NCI-H128 (cell line): ENCODE results near the gene RTP3.

Experiments used
- DNase-seq: peaks from one replicate; lab custom pipeline; 2025; ENCODE audit not compliant: unreplicated experiment; lab: John Stamatoyannopoulos, UW

The RTP3 gene

GRCh38 chr3:46497556-46498265 is at the start of gene RTP3:
Gene RTP3, plus strand, starts transcription at chr3:46497976. Its CDS starts 87 bp downstream, at chr3:46498063.
- no peak for DNase-seq

GRCh38 chr3:46448721-46449120 is 49.1 kb upstream of the RTP3 start:
- no peak for DNase-seq

GRCh38 chr3:46449755-46450552 is 47.8 kb upstream of the RTP3 start:
- DNase-seq = no peak

- DNase-seq = no peak
Observed at GRCh38 chr3:46453526-46454208, 44.1 kb upstream of the RTP3 start.

GRCh38 chr3:46454209-46454595 is 43.6 kb upstream of the RTP3 start:
- no peak for DNase-seq

- no peak for DNase-seq
Observed at GRCh38 chr3:46454606-46455005, 43.2 kb upstream of the RTP3 start.

DNA sequence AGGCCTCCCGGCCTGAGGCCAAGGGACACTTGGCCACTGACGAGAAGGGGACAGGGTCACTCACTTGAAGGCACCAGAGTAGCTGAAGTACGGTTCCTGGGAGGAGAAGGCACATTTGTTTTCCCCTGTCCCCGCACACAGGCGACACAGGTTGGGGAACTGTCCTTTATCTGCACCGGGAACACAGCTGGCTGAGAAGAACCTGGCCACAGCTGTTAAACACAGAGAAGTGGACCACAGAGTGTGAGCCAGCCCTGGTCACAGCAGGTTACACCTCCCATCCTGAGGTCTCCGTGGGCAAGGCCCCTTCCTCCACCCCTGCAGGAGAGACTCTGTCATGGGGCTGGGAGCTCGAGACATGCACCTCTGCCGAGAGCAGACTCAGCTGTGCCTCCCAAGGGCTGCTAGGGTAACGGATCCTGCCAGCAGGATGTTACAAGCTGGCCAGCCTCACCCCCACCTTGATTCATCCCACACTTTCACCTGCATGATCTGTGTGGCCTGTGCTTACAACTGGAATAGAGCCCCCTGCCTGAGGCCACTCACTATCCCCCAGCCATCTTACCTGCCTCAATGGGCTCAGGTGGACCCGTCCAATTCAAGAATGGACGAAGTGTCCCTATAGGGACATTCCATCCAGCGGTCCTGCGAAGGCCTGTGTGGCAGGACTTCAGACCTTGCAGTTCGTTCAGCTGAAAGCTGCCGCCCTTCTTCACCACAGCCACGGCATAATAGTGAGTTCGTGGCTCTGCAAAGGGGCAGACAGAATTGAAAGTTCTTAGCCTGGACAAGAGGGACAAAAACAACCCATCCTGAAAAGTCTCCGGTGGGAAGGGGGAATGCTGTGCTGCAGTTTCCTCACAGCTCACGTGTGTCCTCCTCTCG is 42.3 kb upstream of the RTP3 start:
- no peak for DNase-seq

DNA sequence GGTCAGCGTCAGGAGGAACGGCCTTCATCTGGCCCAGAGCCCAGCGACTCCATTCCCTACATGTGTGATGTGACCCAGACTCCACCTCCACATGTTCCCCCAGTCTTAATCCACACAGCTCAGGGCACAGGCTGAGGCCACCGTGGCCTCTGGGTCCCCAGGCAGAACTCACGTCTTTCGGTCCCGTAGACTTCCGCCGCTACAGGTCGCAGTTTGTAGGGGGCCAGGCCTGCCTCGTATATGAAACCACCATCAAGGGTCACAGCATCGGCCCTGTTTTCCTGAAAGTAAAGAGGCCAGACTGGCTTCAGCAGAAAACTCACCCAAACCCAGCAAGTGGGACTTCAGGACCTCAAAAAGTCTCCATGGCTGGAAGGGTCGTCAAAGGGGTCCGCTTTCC is 41.7 kb upstream of the RTP3 start:
- DNase-seq = no peak

GRCh38 chr3:46460051-46460450 is 37.7 kb upstream of the RTP3 start:
- DNase-seq = no peak

GRCh38 chr3:46462111-46462510 is 35.7 kb upstream of the RTP3 start:
- no peak for DNase-seq

- DNase-seq = no peak
Observed at GRCh38 chr3:46462511-46462910, 35.3 kb upstream of the RTP3 start.

DNA sequence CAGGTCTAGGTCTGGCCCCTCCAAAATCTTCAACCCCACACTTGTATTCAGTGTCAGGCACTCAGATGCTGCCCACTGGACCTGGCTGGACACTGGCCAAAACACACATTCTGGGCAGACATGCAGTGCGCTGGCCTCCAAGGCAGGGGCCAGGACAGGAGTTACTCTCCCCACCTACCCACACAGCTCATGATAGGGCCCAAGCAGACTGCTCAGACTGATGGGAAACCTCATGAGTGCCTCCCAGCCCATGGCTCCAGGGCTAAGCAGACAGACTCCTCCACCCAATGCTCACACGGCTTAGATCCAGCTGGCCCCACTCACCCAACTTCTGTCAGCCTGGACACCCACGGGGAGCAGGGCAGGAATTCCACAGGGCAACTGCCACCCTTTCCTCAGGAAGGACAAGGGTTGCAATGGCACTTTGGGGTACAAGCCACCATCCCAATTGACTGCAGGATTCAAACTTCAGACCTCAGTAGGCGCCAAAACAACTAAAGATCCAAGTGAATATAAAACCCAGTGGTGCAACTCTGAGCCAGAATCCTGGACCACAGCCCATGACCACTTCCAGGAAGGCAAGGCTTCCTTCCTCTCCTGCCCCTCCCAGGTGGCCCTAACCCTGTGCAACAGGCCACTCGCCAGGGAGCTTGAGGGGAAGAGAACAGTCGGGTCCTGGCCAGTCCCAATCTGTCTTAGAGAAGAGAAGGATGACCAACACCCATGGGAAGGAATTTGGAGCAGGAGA is 34.5 kb upstream of the RTP3 start:
- no peak for DNase-seq

DNA sequence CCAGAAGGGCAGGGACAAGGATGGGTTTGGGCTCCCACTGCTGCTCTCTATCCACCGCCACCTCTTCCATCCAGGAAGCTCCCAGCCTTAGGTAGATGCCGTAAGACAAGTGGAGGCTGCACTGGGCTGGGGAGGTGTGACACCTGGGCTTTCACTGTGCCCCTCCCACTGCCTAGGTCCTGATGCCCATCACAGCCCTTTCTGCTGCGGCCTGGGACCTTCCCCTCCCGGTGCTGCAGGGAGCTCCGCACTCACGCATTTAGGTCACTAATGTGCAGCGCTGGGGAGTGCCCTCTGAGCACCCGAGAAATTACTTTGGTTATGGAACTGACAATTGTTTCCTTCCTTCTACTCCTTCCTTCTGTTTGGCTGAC is 33.9 kb upstream of the RTP3 start:
- DNase-seq = no peak

- DNase-seq = no peak
Observed at GRCh38 chr3:46464326-46465195, 33.2 kb upstream of the RTP3 start, which contains the start of gene LTF. Gene LTF, minus strand, starts transcription at chr3:46464905. Its CDS starts 38 bp downstream, at chr3:46464867.

GRCh38 chr3:46465196-46465520 is 32.6 kb upstream of the RTP3 start:
- DNase-seq = no peak

- DNase-seq = no peak
Observed at GRCh38 chr3:46466273-46466672, 31.5 kb upstream of the RTP3 start.

DNA sequence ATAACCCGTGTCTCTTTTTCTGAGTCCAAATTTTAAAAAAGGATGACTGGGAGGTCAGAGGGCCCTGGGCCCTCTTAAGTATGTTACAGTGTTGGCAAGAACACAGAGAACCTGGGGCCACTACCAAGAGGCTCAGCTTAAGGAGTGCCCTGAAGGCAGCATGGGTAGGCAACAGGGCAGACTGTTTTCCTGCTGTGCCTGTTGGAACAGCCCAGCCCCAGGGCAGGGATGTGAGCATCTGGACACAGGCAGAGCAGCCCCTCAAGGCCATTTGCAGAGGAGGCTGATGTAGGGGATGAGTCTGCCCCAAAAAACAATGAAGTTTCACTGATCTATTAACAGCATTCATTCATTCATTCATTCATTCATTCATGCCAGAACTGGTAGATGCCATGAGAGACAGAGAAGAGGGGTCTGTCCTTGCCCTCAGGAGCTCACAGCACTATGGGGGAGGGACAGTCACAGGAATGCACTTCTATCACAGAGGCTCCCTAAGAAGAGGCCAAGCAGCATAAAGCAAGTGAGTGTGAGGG is 30.8 kb upstream of the RTP3 start:
- no peak for DNase-seq

GRCh38 chr3:46467562-46467961 is 30.2 kb upstream of the RTP3 start:
- no peak for DNase-seq
